GM10248 (cell line): Measurements from ENCODE around the gene DDI2.

ENCODE experiments used
- CTCF ChIA-PET: fragments of 300-600 bp; sonication (Branson Sonifier 250); formaldehyde crosslinking; extraction: SDS; loops from one replicate; lab custom pipeline; 2021; ENCODE audit warnings: antibody characterized with exemption; lab: Yijun Ruan, JAX
- POLR2A ChIA-PET: fragments of 350-650 bp; sonication (Branson Sonifier 250); formaldehyde crosslinking; extraction: SDS; loops from one replicate; lab custom pipeline; 2020; ENCODE audit warnings: antibody characterized with exemption; lab: Yijun Ruan, JAX
- DNase-seq: peaks from one replicate; pipeline ENCODE4 v3.0.0; 2012; ENCODE audit errors: extremely low spot score
- TF ChIP-seq, protein P1 (sequence below): IDR thresholded peaks from 2 replicates; pipeline ENCODE4 v1.5.1; 2012; ENCODE audit warnings: mild to moderate bottlenecking, low read depth; ENCODE audit errors: extremely low read depth, missing control alignments, control extremely low read depth

DDI2 gene

DNA sequence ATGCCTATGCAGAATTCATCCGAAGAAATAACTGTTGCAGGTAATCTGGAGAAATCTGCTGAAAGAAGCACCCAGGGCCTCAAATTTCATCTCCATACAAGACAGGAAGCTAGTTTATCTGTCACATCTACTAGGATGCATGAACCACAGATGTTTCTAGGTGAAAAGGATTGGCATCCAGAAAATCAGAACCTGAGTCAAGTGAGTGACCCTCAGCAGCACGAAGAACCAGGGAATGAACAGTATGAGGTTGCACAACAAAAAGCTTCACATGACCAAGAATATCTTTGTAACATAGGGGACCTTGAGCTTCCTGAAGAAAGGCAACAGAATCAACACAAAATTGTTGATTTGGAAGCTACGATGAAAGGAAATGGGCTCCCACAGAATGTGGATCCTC lies 42.9 kb downstream of the DDI2 start:
- TF ChIP-seq, protein P1, sequence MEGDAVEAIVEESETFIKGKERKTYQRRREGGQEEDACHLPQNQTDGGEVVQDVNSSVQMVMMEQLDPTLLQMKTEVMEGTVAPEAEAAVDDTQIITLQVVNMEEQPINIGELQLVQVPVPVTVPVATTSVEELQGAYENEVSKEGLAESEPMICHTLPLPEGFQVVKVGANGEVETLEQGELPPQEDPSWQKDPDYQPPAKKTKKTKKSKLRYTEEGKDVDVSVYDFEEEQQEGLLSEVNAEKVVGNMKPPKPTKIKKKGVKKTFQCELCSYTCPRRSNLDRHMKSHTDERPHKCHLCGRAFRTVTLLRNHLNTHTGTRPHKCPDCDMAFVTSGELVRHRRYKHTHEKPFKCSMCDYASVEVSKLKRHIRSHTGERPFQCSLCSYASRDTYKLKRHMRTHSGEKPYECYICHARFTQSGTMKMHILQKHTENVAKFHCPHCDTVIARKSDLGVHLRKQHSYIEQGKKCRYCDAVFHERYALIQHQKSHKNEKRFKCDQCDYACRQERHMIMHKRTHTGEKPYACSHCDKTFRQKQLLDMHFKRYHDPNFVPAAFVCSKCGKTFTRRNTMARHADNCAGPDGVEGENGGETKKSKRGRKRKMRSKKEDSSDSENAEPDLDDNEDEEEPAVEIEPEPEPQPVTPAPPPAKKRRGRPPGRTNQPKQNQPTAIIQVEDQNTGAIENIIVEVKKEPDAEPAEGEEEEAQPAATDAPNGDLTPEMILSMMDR = no peak
- ChIA-PET CTCF (interaction anchor here (0.8 to 1.2 kb wide), 2 partner anchors 9 to 12 kb away, joined by 3 to 4 read pairs; no protein-coding TSS in a partner anchor), POLR2A (no interaction called here)
- no peak for DNase-seq

DNA sequence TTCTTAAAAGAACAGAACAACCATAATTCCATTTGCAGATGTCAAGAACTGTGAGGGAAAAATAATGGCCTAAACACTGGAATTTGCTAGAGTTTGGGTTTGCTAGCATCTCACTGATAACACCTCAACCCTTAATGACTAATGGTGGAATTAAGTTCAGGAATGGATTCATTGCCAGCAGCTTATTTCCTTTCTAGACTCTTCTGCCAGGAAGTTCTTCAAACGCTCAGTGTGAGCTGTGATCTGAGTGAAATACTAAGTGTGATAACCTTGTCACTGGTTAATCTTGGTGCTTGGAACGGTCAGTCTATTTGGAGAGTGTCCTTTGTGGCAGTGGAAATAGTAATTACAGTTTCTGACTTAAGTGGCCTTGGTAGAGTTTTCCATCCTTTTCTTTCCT lies 45.2 kb downstream of the DDI2 start:
- POLR2A ChIA-PET = no interaction called here
- TF ChIP-seq, protein P1 = no peak
- no peak for DNase-seq
- CTCF ChIA-PET = interaction anchor here (1.9 to 3.0 kb wide), 2 partner anchors 9 to 15 kb away, joined by 4 to 11 read pairs; no protein-coding TSS in a partner anchor

DNA sequence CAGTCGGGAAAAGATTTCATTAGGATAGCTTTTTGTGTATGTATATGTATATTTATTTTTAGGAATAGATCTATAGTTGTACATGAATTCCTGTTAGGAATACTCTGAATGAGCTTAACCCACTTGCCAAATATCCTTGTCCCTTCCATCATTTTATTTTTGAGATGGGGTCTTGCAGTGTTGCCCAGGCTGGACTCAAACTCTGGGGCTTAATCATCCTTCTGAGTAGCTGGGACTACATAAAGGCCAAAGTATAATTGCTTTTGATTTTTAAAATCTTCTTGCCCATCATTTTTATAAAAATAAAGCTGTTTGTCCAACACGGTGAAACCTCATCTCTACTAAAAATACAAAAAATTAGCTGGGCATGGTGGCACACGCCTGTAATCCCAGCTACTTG lies 46.7 kb downstream of the DDI2 start:
- ChIA-PET POLR2A (interaction anchor here (0.8 kb wide), 1 partner anchor 18 kb away, joined by 8 read pairs; no protein-coding TSS in a partner anchor), CTCF (interaction anchor here (0.9 to 3.0 kb wide), 5 partner anchors 10 to 57 kb away, joined by 3 to 11 read pairs (median 3); no protein-coding TSS in a partner anchor)
- no peak for DNase-seq
- TF ChIP-seq, protein P1 = no peak

DNA sequence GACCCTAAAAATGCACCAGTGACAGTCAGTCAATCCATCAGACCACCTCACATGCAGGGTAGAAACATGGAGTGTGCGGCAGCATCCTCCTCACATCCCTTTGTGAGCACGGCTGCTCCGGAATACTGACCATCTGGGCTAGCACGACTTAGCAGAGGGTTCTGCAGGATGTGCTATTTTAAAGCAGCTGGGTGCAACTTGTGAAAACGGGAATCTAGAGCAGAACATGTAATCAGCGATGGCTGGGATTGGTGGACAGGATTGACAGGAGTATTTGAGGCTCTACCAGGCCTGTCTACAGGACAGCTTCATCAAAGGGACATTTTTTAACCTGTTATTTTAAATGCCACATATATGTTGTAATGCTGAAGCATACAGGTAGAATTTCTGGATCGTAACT lies 50.1 kb downstream of the DDI2 start:
- CTCF ChIA-PET = interaction anchor here (1.1 to 1.5 kb wide), 3 partner anchors 14 to 71 kb away, joined by 3 read pairs; no protein-coding TSS in a partner anchor
- POLR2A ChIA-PET = no interaction called here
- TF ChIP-seq, protein P1 = no peak
- no peak for DNase-seq

DNA sequence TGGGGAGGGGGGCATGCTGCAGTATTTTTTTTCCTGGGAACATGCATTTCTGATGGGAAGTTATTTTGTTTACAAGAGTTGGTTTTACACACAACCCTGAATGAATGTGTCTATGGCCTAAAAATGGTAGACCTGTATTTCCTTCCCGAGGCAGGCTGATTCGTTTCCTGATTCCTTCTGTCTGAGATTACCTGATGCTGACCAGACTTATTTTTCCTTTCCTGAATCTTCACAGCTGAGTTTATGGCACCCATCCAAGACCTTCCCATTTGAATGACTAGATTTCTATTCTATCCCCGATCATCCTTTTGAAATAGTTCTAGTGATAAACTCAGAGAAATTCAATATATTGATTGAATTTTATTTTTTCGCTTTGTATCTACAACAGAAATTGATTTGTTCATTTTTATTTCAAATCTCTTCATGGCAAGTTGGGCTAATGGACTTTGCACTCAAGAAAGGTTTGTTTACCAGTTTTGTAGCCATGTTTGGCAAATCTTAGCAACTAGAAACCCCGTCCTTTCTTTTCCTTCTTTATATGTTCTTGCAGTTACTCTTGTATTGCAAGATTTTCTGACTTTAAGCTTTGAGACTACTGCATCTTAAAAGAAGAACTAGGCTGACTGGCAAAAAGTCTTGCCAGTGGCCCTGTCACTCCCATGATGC lies 51.0 kb downstream of the DDI2 start:
- no peak for DNase-seq
- POLR2A ChIA-PET = no interaction called here
- TF ChIP-seq, protein P1 = no peak
- CTCF ChIA-PET = interaction anchor here (1.1 to 1.5 kb wide), 5 partner anchors 8 to 72 kb away, joined by 3 to 4 read pairs (median 3); no protein-coding TSS in a partner anchor

DNA sequence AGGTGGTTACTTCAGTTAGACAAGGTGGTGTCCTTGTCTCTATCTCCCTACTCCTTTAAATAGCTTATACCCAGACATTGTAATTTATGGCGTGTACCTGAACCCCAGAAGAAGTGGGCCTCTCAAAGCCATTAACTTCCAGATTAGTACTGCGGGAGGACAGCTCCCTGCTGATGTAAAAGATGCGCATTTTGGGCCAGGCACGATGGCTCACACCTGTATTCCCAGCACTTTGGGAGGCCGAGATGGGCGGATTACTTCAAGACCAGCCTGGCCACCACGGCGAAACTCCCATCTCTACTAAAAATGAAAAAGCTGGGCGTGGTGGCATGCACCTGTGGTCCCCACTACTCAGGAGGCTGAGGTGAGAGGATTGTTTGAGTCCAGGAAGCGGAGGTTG lies 51.8 kb downstream of the DDI2 start:
- DNase-seq = no peak
- ChIA-PET POLR2A (no interaction called here), CTCF (interaction anchor here (1.0 to 1.5 kb wide), 4 partner anchors 9 to 33 kb away, joined by 3 to 4 read pairs (median 3); no protein-coding TSS in a partner anchor)
- TF ChIP-seq, protein P1 = no peak
